ENCODE results near the gene SF3B6.

The SF3B6 gene

GRCh38 chr2:24022975-24023575 is 53.1 kb downstream of the SF3B6 start:
- ATAC-seq: no peak
- no peak overlapping the region for H3K4me3 Mint-ChIP-seq

GRCh38 chr2:24022324-24022974 is 53.7 kb downstream of the SF3B6 start:
- H3K9me3 Mint-ChIP-seq: no peaks in the 10 kb centered on the region
- no peak for ATAC-seq
- no peak overlapping the region for H3K27ac Mint-ChIP-seq
- no peaks in the 10 kb centered on the region for H3K27me3 Mint-ChIP-seq
- H3K4me3 Mint-ChIP-seq: no peak overlapping the region
- H3K4me1 Mint-ChIP-seq: no peaks in the 10 kb centered on the region
- peaks cover 33% of the 10 kb centered on the region for H3K36me3 Mint-ChIP-seq

More at GRCh38 chr2:24022975-24023575, 53.1 kb downstream of the SF3B6 start:
- H3K27ac Mint-ChIP-seq: no peak overlapping the region
- peaks cover 36% of the 10 kb centered on the region for H3K36me3 Mint-ChIP-seq
- H3K27me3 Mint-ChIP-seq: no peaks in the 10 kb centered on the region
- H3K9me3 Mint-ChIP-seq: no peaks in the 10 kb centered on the region
- no peaks in the 10 kb centered on the region for H3K4me1 Mint-ChIP-seq

- Mint-ChIP-seq H3K36me3 (peaks cover 30% of the 10 kb centered on the region), H3K4me1 (no peaks in the 10 kb centered on the region), H3K4me3 (no peak overlapping the region), H3K9me3 (no peaks in the 10 kb centered on the region), H3K27ac (no peak overlapping the region), H3K27me3 (no peaks in the 10 kb centered on the region)
- no peak for ATAC-seq
Measured at GRCh38 chr2:24021122-24021998, 54.8 kb downstream of the SF3B6 start.

- H3K9me3 Mint-ChIP-seq: no peaks in the 10 kb centered on the region
- no peak overlapping the region for H3K4me3 Mint-ChIP-seq
- H3K27me3 Mint-ChIP-seq: no peaks in the 10 kb centered on the region
- H3K4me1 Mint-ChIP-seq: no peaks in the 10 kb centered on the region
- no peak for ATAC-seq
- peaks cover 30% of the 10 kb centered on the region for H3K36me3 Mint-ChIP-seq
- H3K27ac Mint-ChIP-seq: no peak overlapping the region
Measured at GRCh38 chr2:24020244-24020643, 55.9 kb downstream of the SF3B6 start.

- no peak for ATAC-seq
- Mint-ChIP-seq H3K27ac (no peak overlapping the region), H3K9me3 (no peaks in the 10 kb centered on the region), H3K4me1 (no peaks in the 10 kb centered on the region), H3K27me3 (no peaks in the 10 kb centered on the region), H3K4me3 (no peak overlapping the region), H3K36me3 (peaks cover 26% of the 10 kb centered on the region)
Measured at GRCh38 chr2:24019729-24020128, 56.4 kb downstream of the SF3B6 start.

GRCh38 chr2:24018241-24018640 is 57.9 kb downstream of the SF3B6 start:
- H3K36me3 Mint-ChIP-seq: peaks cover 13% of the 10 kb centered on the region
- no peaks in the 10 kb centered on the region for H3K4me1 Mint-ChIP-seq
- no peaks in the 10 kb centered on the region for H3K9me3 Mint-ChIP-seq
- no peak overlapping the region for H3K27ac Mint-ChIP-seq
- ATAC-seq: no peak
- no peak overlapping the region for H3K4me3 Mint-ChIP-seq
- H3K27me3 Mint-ChIP-seq: no peaks in the 10 kb centered on the region

GRCh38 chr2:24017711-24018110 is 58.4 kb downstream of the SF3B6 start:
- Mint-ChIP-seq H3K27ac (no peak overlapping the region), H3K27me3 (peaks cover 4% of the 10 kb centered on the region), H3K9me3 (no peaks in the 10 kb centered on the region), H3K4me1 (no peaks in the 10 kb centered on the region), H3K36me3 (peaks cover 7% of the 10 kb centered on the region), H3K4me3 (no peak overlapping the region)
- ATAC-seq: no peak

Data from stimulated activated memory B cell treated with anti-CD40 and anti-IgM and Interleukin-4, amounts not matched to agents 10 μg/mL and 1 μg/mL and 100 μg/mL, for 72 hours (primary cell).